A549 (cell line): ENCODE measurements around the gene UGT1A10. TPM values are rescaled to one million over a fixed set of nuclear protein-coding genes. Genes with fewer than 3 reads are reported as not detected.
A peak's percentile ranks its signal among the peaks of the same experiment; 100 is the strongest.

Source experiments
- ATAC-seq, 2 experiments: fragments of 200-7000 bp in 1 of 2; fragments of >200 bp in 1 of 2; cut with Nextera tagmentation in 1 of 2; cut with Tn5 transposase in 1 of 2; 3 replicates each; pipeline versions ENCODE4 v1.8.0 to v1.9.1; 2018 to 2020; ENCODE audit warnings: mild to moderate bottlenecking in 1 of 2, moderate library complexity in 1 of 2
- CTCF ChIA-PET: fragments of 300-600 bp; sonication (Branson Sonifier 250); formaldehyde crosslinking; extraction: SDS; loops from one replicate; lab custom pipeline; 2021; ENCODE audit warnings: antibody characterized with exemption, inconsistent platforms; lab: Yijun Ruan, JAX
- POLR2A ChIA-PET: fragments of 350-600 bp; formaldehyde crosslinking; extraction: SDS; loops from one replicate; lab custom pipeline; 2021; ENCODE audit warnings: antibody characterized with exemption, inconsistent platforms; lab: Yijun Ruan, JAX
- DNase-seq, 2 experiments: peaks; one replicate each; pipeline versions ENCODE4 v3.0.0 to v3.0.0-alpha.2; 2011 to 2016; ENCODE audit warnings: low read depth in 1 of 2, low spot score in 1 of 2
- FAIRE-seq: peaks from 2 replicates; lab custom pipeline; 2011; peaks lifted over from hg19 to GRCh38; lab: Jason Lieb, UNC
- H3K27ac ChIP-seq, 2 experiments: fragments of >200 bp; sonication (Bioruptor Twin); formaldehyde crosslinking; 3 replicates each; pipeline ENCODE4 v1.5.1; 2016 to 2017
- H3K4me1 ChIP-seq: fragments of >200 bp; sonication (Bioruptor Twin); formaldehyde crosslinking; 3 replicates; pipeline ENCODE4 v1.6.1; 2016
- H3K4me2 ChIP-seq: fragments of >200 bp; sonication (Bioruptor Twin); formaldehyde crosslinking; 3 replicates; pipeline ENCODE4 v1.6.1; 2016
- H3K4me3 ChIP-seq: fragments of >200 bp; sonication (Bioruptor Twin); formaldehyde crosslinking; 3 replicates; pipeline ENCODE4 v1.5.1; 2016
- H3K9me3 ChIP-seq: fragments of >200 bp; sonication (Bioruptor Twin); formaldehyde crosslinking; 3 replicates; pipeline ENCODE4 v1.6.1; 2016
- BHLHE40 ChIP-seq: IDR thresholded peaks from 2 replicates; pipeline ENCODE4 v1.6.1; 2012; ENCODE audit warnings: low read depth, low read length, inconsistent platforms
- CBX2 ChIP-seq: fragments of 200-600 bp; sonication (generic); IDR thresholded peaks from 2 replicates; pipeline ENCODE4 v1.6.1; 2016; ENCODE audit warnings: low read depth, mild to moderate bottlenecking, borderline replicate concordance
- CBX8 ChIP-seq: fragments of 200-600 bp; sonication (generic); IDR thresholded peaks from 2 replicates; pipeline ENCODE4 v1.6.1; 2016
- CEBPB ChIP-seq, 2 experiments: fragments of >200 bp in 1 of 2; sonication (Bioruptor Twin) in 1 of 2; formaldehyde crosslinking in 1 of 2; IDR thresholded peaks; 2 replicates each; pipeline ENCODE4 v1.6.1; 2012 to 2016
- CHD2 ChIP-seq: fragments of 150-350 bp; IDR thresholded peaks from 2 replicates; pipeline ENCODE4 v1.6.1; 2014; ENCODE audit warnings: low read length; ENCODE audit not compliant: partially characterized antibody
- CHD4 ChIP-seq: fragments of 200-600 bp; sonication (generic); IDR thresholded peaks from 2 replicates; pipeline ENCODE4 v1.6.1; 2016; ENCODE audit warnings: antibody characterized with exemption, mild to moderate bottlenecking, borderline replicate concordance
- EHMT2 ChIP-seq: fragments of 200-600 bp; sonication (generic); IDR thresholded peaks from 2 replicates; pipeline ENCODE4 v1.6.1; 2016; ENCODE audit warnings: antibody characterized with exemption, low read depth, mild to moderate bottlenecking, moderate library complexity
- EP300 ChIP-seq, 2 experiments: fragments of >200 bp; sonication (Bioruptor Twin); formaldehyde crosslinking; IDR thresholded peaks; 2 replicates in 1 of 2; 3 replicates in 1 of 2; pipeline ENCODE4 v1.6.1; 2016 to 2017
- ESRRA ChIP-seq: fragments of 150-350 bp; IDR thresholded peaks from 2 replicates; pipeline ENCODE4 v1.6.1; 2014; ENCODE audit warnings: mild to moderate bottlenecking, low read length, borderline replicate concordance
- FOSB ChIP-seq: fragments of 250-450 bp; sonication (Bioruptor Pico); IDR thresholded peaks from 2 replicates; pipeline ENCODE4 v1.5.0; 2020; ENCODE audit warnings: mild to moderate bottlenecking, moderate library complexity
- FOSL2 ChIP-seq, 2 experiments: fragments of 450-650 bp in 1 of 2; fragments of >200 bp in 1 of 2; sonication (Bioruptor Twin) in 1 of 2; formaldehyde crosslinking; IDR thresholded peaks; 2 replicates each; pipeline versions ENCODE4 v1.5.0 to v1.6.1; 2016 to 2020; ENCODE audit warnings: mild to moderate bottlenecking in 1 of 2, moderate library complexity in 1 of 2
- FOXS1 ChIP-seq: fragments of 250-450 bp; sonication (Bioruptor Pico); IDR thresholded peaks from 2 replicates; pipeline ENCODE4 v1.5.0; 2020; ENCODE audit warnings: mild to moderate bottlenecking, moderate library complexity
- GATA3 ChIP-seq: IDR thresholded peaks from 2 replicates; pipeline ENCODE4 v1.6.1; 2012; ENCODE audit warnings: borderline replicate concordance
- HEYL ChIP-seq: fragments of 250-450 bp; sonication (Bioruptor Pico); IDR thresholded peaks from 2 replicates; pipeline ENCODE4 v1.8.0; 2021; ENCODE audit warnings: mild to moderate bottlenecking, moderate library complexity
- HMGXB4 ChIP-seq: fragments of 250-450 bp; sonication (Bioruptor Pico); IDR thresholded peaks from 2 replicates; pipeline ENCODE4 v1.5.0; 2021; ENCODE audit warnings: mild to moderate bottlenecking, moderate library complexity, borderline replicate concordance
- HOXA7 ChIP-seq: fragments of 250-450 bp; sonication (Bioruptor Pico); IDR thresholded peaks from 2 replicates; pipeline ENCODE4 v1.5.0; 2020; ENCODE audit warnings: mild to moderate bottlenecking, moderate library complexity
- HOXB13 ChIP-seq: fragments of 250-450 bp; sonication (Bioruptor Pico); IDR thresholded peaks from 2 replicates; pipeline ENCODE4 v1.5.0; 2020; ENCODE audit warnings: low read depth, mild to moderate bottlenecking, moderate library complexity
- JUNB ChIP-seq: fragments of >200 bp; sonication (Bioruptor Twin); formaldehyde crosslinking; IDR thresholded peaks from 2 replicates; pipeline ENCODE4 v1.6.1; 2016
- KDM1A ChIP-seq: fragments of 200-600 bp; sonication (generic); IDR thresholded peaks from 2 replicates; pipeline ENCODE4 v1.6.1; 2016; ENCODE audit warnings: low read depth, mild to moderate bottlenecking
- MAFK ChIP-seq: fragments of 450-650 bp; IDR thresholded peaks from 2 replicates; pipeline ENCODE4 v1.6.1; 2014; ENCODE audit not compliant: partially characterized antibody
- MYC ChIP-seq: IDR thresholded peaks from 2 replicates; pipeline ENCODE4 v1.6.1; 2012; ENCODE audit warnings: mild to moderate bottlenecking, inconsistent platforms, low read length, improper control_type of control experiment, borderline replicate concordance
- POLR2AphosphoS2 ChIP-seq: conservative IDR thresholded peaks from 2 replicates; pipeline ENCODE4 v1.6.1; 2012; ENCODE audit warnings: low read length, improper control_type of control experiment, inconsistent platforms
- RAD21 ChIP-seq, 2 experiments: fragments of >200 bp in 1 of 2; sonication (Bioruptor Twin) in 1 of 2; formaldehyde crosslinking in 1 of 2; IDR thresholded peaks in 1 of 2; conservative IDR thresholded peaks in 1 of 2; 2 replicates in 1 of 2; 3 replicates in 1 of 2; pipeline ENCODE4 v1.6.1; 2012 to 2018; ENCODE audit warnings: inconsistent platforms in 1 of 2
- RARB ChIP-seq: fragments of 250-450 bp; sonication (Bioruptor Pico); IDR thresholded peaks from 2 replicates; pipeline ENCODE4 v1.8.0; 2021; ENCODE audit warnings: mild to moderate bottlenecking, moderate library complexity
- RCOR1 ChIP-seq: fragments of 150-350 bp; IDR thresholded peaks from 2 replicates; pipeline ENCODE4 v1.6.1; 2014; ENCODE audit warnings: antibody characterized with exemption, low read length, low read depth
- REST ChIP-seq: fragments of 200-600 bp; sonication (generic); IDR thresholded peaks from 2 replicates; pipeline ENCODE4 v1.6.1; 2016; ENCODE audit warnings: antibody characterized with exemption, mild to moderate bottlenecking, moderate library complexity
- RFX5 ChIP-seq: fragments of 450-650 bp; IDR thresholded peaks from 2 replicates; pipeline ENCODE4 v1.7.1; 2014; ENCODE audit warnings: antibody characterized with exemption, mild to moderate bottlenecking, moderate library complexity
- SMC3 ChIP-seq: fragments of >200 bp; sonication (Bioruptor Twin); formaldehyde crosslinking; IDR thresholded peaks from 3 replicates; pipeline ENCODE4 v1.6.1; 2018; ENCODE audit warnings: inconsistent platforms
- SREBF2 ChIP-seq: fragments of 450-650 bp; IDR thresholded peaks from 2 replicates; pipeline ENCODE4 v1.6.1; 2014; ENCODE audit warnings: mild to moderate bottlenecking, moderate library complexity
- TP53 ChIP-seq: fragments of 250-450 bp; sonication (Bioruptor Pico); IDR thresholded peaks from 2 replicates; pipeline ENCODE4 v1.5.0; 2021; ENCODE audit warnings: mild to moderate bottlenecking, moderate library complexity
- ZC3H11A ChIP-seq: fragments of 450-650 bp; IDR thresholded peaks from 2 replicates; pipeline ENCODE4 v1.6.1; 2014; ENCODE audit warnings: antibody characterized with exemption, mild to moderate bottlenecking
- ZNF302 ChIP-seq: fragments of 250-450 bp; sonication (Bioruptor Pico); IDR thresholded peaks from 2 replicates; pipeline ENCODE4 v1.9.0; 2021; ENCODE audit warnings: inconsistent platforms, mild to moderate bottlenecking, moderate library complexity
- ZSCAN20 ChIP-seq: fragments of 250-450 bp; sonication (Bioruptor Pico); IDR thresholded peaks from 2 replicates; pipeline ENCODE4 v1.8.0; 2022; ENCODE audit warnings: mild to moderate bottlenecking, moderate library complexity
- WGBS: methylation state at CpG from one replicate; pipeline ENCODE4 v1.1.6; 2017; ENCODE audit errors: missing lambda C conversion rate; 5-methylcytosine and 5-hydroxymethylcytosine counted together
- polyA plus RNA-seq, 4 experiments: library from polyadenylated mRNA; depleted of rRNA in 3 of 4; stranded (reverse); fragments of >200 nt; fragmentation: RNase III in 1 of 4; extraction: RNeasy Plus Mini Kit Qiagen cat#74134 plus additional on column Dnase treatment in 1 of 4; gene quantifications; 2 replicates in 3 of 4; 3 replicates in 1 of 4; pipeline ENCODE4 v1.2.3, GENCODE V29; 2011 to 2017
- TF ChIP-seq, protein P1 (sequence below): fragments of 150-350 bp; IDR thresholded peaks from 2 replicates; pipeline ENCODE4 v1.6.1; 2014; ENCODE audit warnings: low read depth, mild to moderate bottlenecking, low read length
- TF ChIP-seq, protein P2 (sequence below): fragments of 450-650 bp; IDR thresholded peaks from 2 replicates; pipeline ENCODE4 v1.6.1; 2014; ENCODE audit warnings: antibody characterized with exemption

UGT1A10 gene
- polyA plus RNA-seq, 2 of the 4 experiments (the other 2 are of a cell fraction): 0.10 TPM; not detected in 1

- DNase-seq (peak; percentile 61 to 98), FAIRE-seq (peak; percentile 97), ATAC-seq (peak; percentile 93 to 98)
- 0% methylated on average over 1 of the region's 1 CpG for WGBS
- H3K4me1 ChIP-seq: peaks cover 30% of the 10 kb centered on the region
- ChIA-PET CTCF (interaction anchor here (0.9 to 2.6 kb wide), 5 partner anchors 11 to 218 kb away, joined by 3 to 11 read pairs (median 3); partner anchors contain the start of gene USP40), POLR2A (interaction anchor here (0.8 to 1.9 kb wide), 6 partner anchors 9 to 213 kb away, joined by 4 to 13 read pairs (median 8); partner anchors contain the start of gene USP40)
- peak overlapping the region; percentile 99 to 100 for H3K27ac ChIP-seq
- H3K4me3 ChIP-seq: no peak overlapping the region
- peaks cover 59% of the 10 kb centered on the region for H3K9me3 ChIP-seq
- peak overlapping the region; percentile 52 for H3K4me2 ChIP-seq
- no peak for TF ChIP-seq POLR2AphosphoS2
- TF ChIP-seq CEBPB (IDR thresholded peaks at IDR 0.05): peak; percentile 81 to 95
- TF ChIP-seq ZSCAN20: peak; percentile 20; the same call in 1 of the 2 replicates
- TF ChIP-seq RARB (CRISPR knock-in tag): peak; percentile 14; the same call in 1 of the 2 replicates
- no peak for TF ChIP-seq HMGXB4 (CRISPR knock-in tag)
- TF ChIP-seq RCOR1: no peak
- peak; percentile 59; the same call in 2 of the 3 replicates for TF ChIP-seq SMC3
- TF ChIP-seq RAD21 (conservative IDR thresholded peaks at IDR 0.05 in 1 of 2, IDR thresholded peaks at IDR 0.05 in 1 of 2): peak; percentile 39 to 71; a peak in 4 of 5 replicates
- TF ChIP-seq KDM1A: no peak
- TF ChIP-seq ZNF302 (CRISPR knock-in tag): no peak
- TF ChIP-seq EHMT2: no peak
- no peak for TF ChIP-seq CHD2
- no peak for TF ChIP-seq RFX5
- TF ChIP-seq BHLHE40: no peak
- no peak for TF ChIP-seq ZC3H11A
- TF ChIP-seq GATA3: peak; percentile 99
- peak; percentile 19; the same call in 1 of the 2 replicates for TF ChIP-seq FOXS1 (CRISPR knock-in tag)
- TF ChIP-seq HOXA7 (CRISPR knock-in tag): no peak
- no peak for TF ChIP-seq SREBF2
- TF ChIP-seq, protein P1, sequence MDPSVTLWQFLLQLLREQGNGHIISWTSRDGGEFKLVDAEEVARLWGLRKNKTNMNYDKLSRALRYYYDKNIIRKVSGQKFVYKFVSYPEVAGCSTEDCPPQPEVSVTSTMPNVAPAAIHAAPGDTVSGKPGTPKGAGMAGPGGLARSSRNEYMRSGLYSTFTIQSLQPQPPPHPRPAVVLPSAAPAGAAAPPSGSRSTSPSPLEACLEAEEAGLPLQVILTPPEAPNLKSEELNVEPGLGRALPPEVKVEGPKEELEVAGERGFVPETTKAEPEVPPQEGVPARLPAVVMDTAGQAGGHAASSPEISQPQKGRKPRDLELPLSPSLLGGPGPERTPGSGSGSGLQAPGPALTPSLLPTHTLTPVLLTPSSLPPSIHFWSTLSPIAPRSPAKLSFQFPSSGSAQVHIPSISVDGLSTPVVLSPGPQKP: no peak
- TF ChIP-seq JUNB: peak; percentile 94
- TF ChIP-seq CBX8: no peak
- peak; percentile 82 for TF ChIP-seq HEYL (CRISPR knock-in tag)
- no peak for TF ChIP-seq CBX2
- peak; percentile 78 for TF ChIP-seq MYC
- peak; percentile 100 for TF ChIP-seq EP300 (IDR thresholded peaks at IDR 0.05)
- no peak for TF ChIP-seq CHD4
- no peak for TF ChIP-seq ESRRA
- TF ChIP-seq FOSB (CRISPR knock-in tag): no peak
- peak; percentile 62; the same call in 1 of the 2 replicates for TF ChIP-seq FOSL2 (IDR thresholded peaks at IDR 0.05)
- peak; percentile 80 for TF ChIP-seq FOSL2 (CRISPR knock-in tag; IDR thresholded peaks at IDR 0.05)
- TF ChIP-seq REST: no peak
- TF ChIP-seq TP53 (CRISPR knock-in tag): no peak
- peak; percentile 100 for TF ChIP-seq MAFK
- TF ChIP-seq HOXB13 (CRISPR knock-in tag): no peak
- TF ChIP-seq, protein P2, sequence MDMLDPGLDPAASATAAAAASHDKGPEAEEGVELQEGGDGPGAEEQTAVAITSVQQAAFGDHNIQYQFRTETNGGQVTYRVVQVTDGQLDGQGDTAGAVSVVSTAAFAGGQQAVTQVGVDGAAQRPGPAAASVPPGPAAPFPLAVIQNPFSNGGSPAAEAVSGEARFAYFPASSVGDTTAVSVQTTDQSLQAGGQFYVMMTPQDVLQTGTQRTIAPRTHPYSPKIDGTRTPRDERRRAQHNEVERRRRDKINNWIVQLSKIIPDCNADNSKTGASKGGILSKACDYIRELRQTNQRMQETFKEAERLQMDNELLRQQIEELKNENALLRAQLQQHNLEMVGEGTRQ: no peak
Measured at GRCh38 chr2:233700028-233700635, 63.9 kb downstream of the UGT1A10 start.
